RWPE2 (cell line): ENCODE data around the gene TEP1.

Experiments used
- ATAC-seq: fragments of 200-7000 bp; cut with Tn5 transposase; 3 replicates; pipeline ENCODE4 v1.9.1; 2021; ENCODE audit warnings: low read depth
- DNase-seq: peaks from one replicate; pipeline ENCODE4 v3.0.0-alpha.2; 2020; ENCODE audit warnings: low spot score
- H3K27ac ChIP-seq: fragments of 450-650 bp; 2 replicates; pipeline ENCODE4 v1.5.1; 2017; ENCODE audit warnings: mild to moderate bottlenecking; ENCODE audit not compliant: poor library complexity, severe bottlenecking
- H3K27me3 ChIP-seq: fragments of 250-450 bp; sonication (Bioruptor Pico); 2 replicates; pipeline ENCODE4 v1.5.1; 2021; ENCODE audit warnings: mild to moderate bottlenecking, moderate library complexity; ENCODE audit not compliant: insufficient read depth, poor library complexity, severe bottlenecking
- H3K36me3 ChIP-seq: fragments of 250-450 bp; sonication (Bioruptor Pico); 2 replicates; pipeline ENCODE4 v1.5.1; 2020; ENCODE audit warnings: low read depth, mild to moderate bottlenecking, moderate library complexity
- H3K4me1 ChIP-seq: fragments of 250-450 bp; sonication (Bioruptor Pico); 2 replicates; pipeline ENCODE4 v1.5.1; 2021; ENCODE audit warnings: mild to moderate bottlenecking, moderate library complexity; ENCODE audit not compliant: insufficient read depth, poor library complexity, severe bottlenecking
- H3K4me3 ChIP-seq: fragments of 250-450 bp; sonication (Bioruptor Pico); 2 replicates; pipeline ENCODE4 v1.5.1; 2021; ENCODE audit warnings: mild to moderate bottlenecking, moderate library complexity; ENCODE audit not compliant: severe bottlenecking
- H3K9me3 ChIP-seq: fragments of 250-450 bp; sonication (Bioruptor Pico); 2 replicates; pipeline ENCODE4 v1.5.1; 2021; ENCODE audit warnings: mild to moderate bottlenecking, moderate library complexity; ENCODE audit not compliant: severe bottlenecking
- TF ChIP-seq, protein P1 (sequence below): fragments of 450-650 bp; IDR thresholded peaks from one replicate; pipeline ENCODE4 v1.5.1; 2017; ENCODE audit warnings: mild to moderate bottlenecking, moderate library complexity; ENCODE audit not compliant: poor library complexity, severe bottlenecking

TEP1 gene

GRCh38 chr14:20412876-20413743, at the start of gene TEP1:
Gene TEP1, minus strand, starts transcription at chr14:20413501. Its CDS starts 5,062 bp downstream, at chr14:20408439.
- ATAC-seq, result peak; percentile 95
- TF ChIP-seq, protein P1, sequence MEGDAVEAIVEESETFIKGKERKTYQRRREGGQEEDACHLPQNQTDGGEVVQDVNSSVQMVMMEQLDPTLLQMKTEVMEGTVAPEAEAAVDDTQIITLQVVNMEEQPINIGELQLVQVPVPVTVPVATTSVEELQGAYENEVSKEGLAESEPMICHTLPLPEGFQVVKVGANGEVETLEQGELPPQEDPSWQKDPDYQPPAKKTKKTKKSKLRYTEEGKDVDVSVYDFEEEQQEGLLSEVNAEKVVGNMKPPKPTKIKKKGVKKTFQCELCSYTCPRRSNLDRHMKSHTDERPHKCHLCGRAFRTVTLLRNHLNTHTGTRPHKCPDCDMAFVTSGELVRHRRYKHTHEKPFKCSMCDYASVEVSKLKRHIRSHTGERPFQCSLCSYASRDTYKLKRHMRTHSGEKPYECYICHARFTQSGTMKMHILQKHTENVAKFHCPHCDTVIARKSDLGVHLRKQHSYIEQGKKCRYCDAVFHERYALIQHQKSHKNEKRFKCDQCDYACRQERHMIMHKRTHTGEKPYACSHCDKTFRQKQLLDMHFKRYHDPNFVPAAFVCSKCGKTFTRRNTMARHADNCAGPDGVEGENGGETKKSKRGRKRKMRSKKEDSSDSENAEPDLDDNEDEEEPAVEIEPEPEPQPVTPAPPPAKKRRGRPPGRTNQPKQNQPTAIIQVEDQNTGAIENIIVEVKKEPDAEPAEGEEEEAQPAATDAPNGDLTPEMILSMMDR, result no peak
- peak within 1 kb of the TSS; percentile 74 for H3K27ac ChIP-seq

DNA sequence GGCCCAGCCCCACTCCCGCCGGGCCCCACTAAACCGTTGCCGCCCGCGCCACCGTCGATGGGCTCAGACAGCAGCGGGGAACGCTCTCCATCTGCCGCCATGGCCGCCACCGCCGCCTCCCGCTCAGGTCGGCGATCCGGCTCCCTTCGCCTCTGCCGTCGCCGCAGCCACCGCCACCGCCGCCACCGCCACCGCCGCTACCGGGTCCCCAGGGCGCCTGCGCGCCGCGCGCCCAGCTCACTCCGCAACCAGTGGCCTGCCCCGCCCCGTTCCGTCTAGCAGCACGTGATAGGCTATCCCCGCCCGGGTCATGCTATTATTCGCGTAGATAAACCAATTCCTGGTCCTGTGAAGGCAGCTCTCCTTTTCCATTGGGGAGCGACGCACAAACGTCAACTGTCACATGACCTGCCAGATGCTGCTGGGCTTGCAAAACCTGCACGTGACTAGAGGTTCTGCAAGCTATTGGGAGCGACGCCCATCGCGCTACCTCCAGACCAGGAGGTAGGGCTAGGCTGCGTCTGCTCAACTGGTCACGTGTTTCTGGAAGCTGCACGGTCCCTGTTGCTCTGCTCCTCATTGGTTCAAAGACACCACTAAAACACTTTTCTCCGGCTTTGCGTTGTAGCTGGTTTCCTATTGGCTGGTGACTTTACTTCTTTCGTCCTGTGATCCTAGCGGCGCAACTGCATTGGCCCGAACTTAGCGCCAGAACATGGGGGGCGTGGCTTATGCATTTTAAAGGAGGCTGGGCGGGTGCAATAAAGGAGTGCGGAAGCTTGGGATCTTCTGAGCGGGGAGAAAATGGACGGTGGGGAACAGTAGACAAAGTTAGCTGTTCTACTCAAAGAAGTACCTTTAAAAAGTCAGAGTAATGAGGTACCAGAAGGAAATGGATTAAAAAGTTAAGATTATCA, 48.2 kb upstream of the TEP1 start, which contains the start of gene PIP4P1:
TSS of gene PIP4P1 (minus strand) at position 210 of the 917 bp plus-strand sequence. CDS start at position 101, 109 bp downstream.
- H3K4me3 ChIP-seq, result peak within 1 kb of the TSS; percentile 71
- H3K4me1 ChIP-seq, result peaks cover 7% of the 10 kb centered on the region
- peaks cover 39% of the 10 kb centered on the region for H3K36me3 ChIP-seq
- no peaks in the 10 kb centered on the region for H3K9me3 ChIP-seq
- TF ChIP-seq, protein P1, result no peak
- DNase-seq (peak; percentile 100), ATAC-seq (peak; percentile 95)
- H3K27me3 ChIP-seq, result no peaks in the 10 kb centered on the region
- H3K27ac ChIP-seq, result peak within 1 kb of the TSS; percentile 68

More at GRCh38 chr14:20412876-20413743, at the start of gene TEP1:
- H3K4me1 ChIP-seq, result peaks cover 3% of the 10 kb centered on the region
- H3K9me3 ChIP-seq, result no peaks in the 10 kb centered on the region
- peak; percentile 93 for DNase-seq
- H3K36me3 ChIP-seq, result peaks cover 2% of the 10 kb centered on the region; the same call in 1 of the 2 replicates
- H3K4me3 ChIP-seq, result peak within 1 kb of the TSS; percentile 79
- no peaks in the 10 kb centered on the region for H3K27me3 ChIP-seq

GRCh38 chr14:20460458-20461224, 47.3 kb upstream of the TEP1 start:
- Histone ChIP-seq H3K27me3 (no peaks in the 10 kb centered on the region), H3K36me3 (peaks cover 47% of the 10 kb centered on the region), H3K4me3 (peak overlapping the region; percentile 71), H3K27ac (peak overlapping the region; percentile 68), H3K9me3 (no peaks in the 10 kb centered on the region), H3K4me1 (peaks cover 10% of the 10 kb centered on the region)
- TF ChIP-seq, protein P1, result no peak
- ATAC-seq (peak; percentile 4; the same call in 1 of the 3 replicates), DNase-seq (no peak)

DNA sequence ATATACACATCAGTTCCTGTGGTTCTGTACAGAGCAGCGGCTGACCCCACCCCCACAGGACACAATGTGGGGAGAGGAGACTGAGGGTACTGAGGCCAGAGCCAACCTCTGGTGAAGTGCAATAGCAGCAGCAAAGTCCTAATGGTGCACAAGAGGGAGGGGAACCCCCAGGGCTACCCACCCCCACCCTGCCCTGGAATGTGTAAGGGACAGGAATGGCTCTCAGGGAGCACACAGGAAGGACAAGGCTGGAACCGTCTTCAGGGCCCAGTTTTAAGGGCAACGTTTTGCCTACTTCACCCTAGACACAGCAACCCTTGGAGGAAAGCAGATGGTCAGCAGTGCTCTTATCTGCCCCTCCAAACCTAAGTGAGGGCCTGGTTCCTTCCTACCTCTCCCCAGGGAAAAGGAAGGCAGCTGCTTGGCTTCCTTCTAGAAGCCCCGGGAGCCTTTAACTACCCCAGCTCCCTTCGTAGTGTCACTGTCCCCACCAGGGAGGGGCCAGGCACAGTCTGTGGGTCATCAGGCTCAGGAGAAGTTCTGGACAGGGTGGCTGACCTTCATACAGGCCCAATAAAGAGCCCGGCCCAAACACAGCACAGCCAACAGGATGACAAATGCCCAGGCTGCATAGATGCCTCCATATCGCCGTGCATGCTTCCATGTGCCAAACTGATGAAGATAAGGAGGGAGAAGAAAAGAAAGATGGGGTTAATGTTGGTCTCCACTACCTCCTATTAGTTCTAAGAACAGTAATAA, 44.9 kb upstream of the TEP1 start:
- Histone ChIP-seq H3K27me3 (no peaks in the 10 kb centered on the region), H3K4me1 (peaks cover 15% of the 10 kb centered on the region), H3K9me3 (no peaks in the 10 kb centered on the region), H3K4me3 (no peak overlapping the region), H3K36me3 (peaks cover 53% of the 10 kb centered on the region), H3K27ac (no peak overlapping the region)
- no peak for DNase-seq
- ATAC-seq, result no peak
- TF ChIP-seq, protein P1, result no peak
